ACHN (cell line): Measurements from ENCODE around the gene SH3BP2.
"Not testable (repeated sequence)": the region's sequence is repeated elsewhere in the genome, so short reads cannot be mapped to it uniquely, and the experiment has no call there.

Experiments
- DNase-seq: peaks from one replicate; pipeline ENCODE4 v3.0.0-alpha.2; 2015
- in situ Hi-C: cut with HindIII; loops from 2 replicates; pipeline ENCODE4 v1.10.0; 2017; ENCODE audit warnings: low sequenced_read_pairs, low pct_ligation_motif_present, low pct_unique_long_range_greater_than_20kb

The SH3BP2 gene

GRCh38 chr4:2761035-2761923 is 31.6 kb upstream of the SH3BP2 start:
- no peak for DNase-seq
- in situ Hi-C loops = no loop called here

- DNase-seq = no peak
- in situ Hi-C loops = no loop called here
Measured at GRCh38 chr4:2762048-2762447, 30.8 kb upstream of the SH3BP2 start.

GRCh38 chr4:2762486-2763370 is 30.2 kb upstream of the SH3BP2 start:
- in situ Hi-C loops, DNase-seq: not testable (repeated sequence)

- in situ Hi-C loops = no loop called here
- DNase-seq = no peak
Measured at GRCh38 chr4:2763511-2763967, 29.3 kb upstream of the SH3BP2 start.

- DNase-seq = no peak
- in situ Hi-C loops = no loop called here
Measured at GRCh38 chr4:2765832-2766526, 26.9 kb upstream of the SH3BP2 start.

GRCh38 chr4:2767046-2767704 is 25.7 kb upstream of the SH3BP2 start:
- no peak for DNase-seq
- in situ Hi-C loops = no loop called here

- in situ Hi-C loops = no loop called here
- DNase-seq = no peak
Measured at GRCh38 chr4:2767705-2768074, 25.2 kb upstream of the SH3BP2 start.

GRCh38 chr4:2768124-2768523 is 24.8 kb upstream of the SH3BP2 start:
- in situ Hi-C loops = no loop called here
- DNase-seq = no peak

GRCh38 chr4:2768921-2769336 is 24.0 kb upstream of the SH3BP2 start:
- no peak for DNase-seq
- in situ Hi-C loops = no loop called here

- DNase-seq = no peak
- in situ Hi-C loops = no loop called here
Measured at GRCh38 chr4:2771264-2771663, 21.6 kb upstream of the SH3BP2 start.

- DNase-seq, in situ Hi-C loops: not testable (repeated sequence)
Measured at GRCh38 chr4:2780643-2781042, 12.2 kb upstream of the SH3BP2 start.

GRCh38 chr4:2781911-2782310 is 11.0 kb upstream of the SH3BP2 start:
- no peak for DNase-seq
- in situ Hi-C loops = no loop called here

GRCh38 chr4:2783790-2784189 is 9.1 kb upstream of the SH3BP2 start:
- no peak for DNase-seq
- in situ Hi-C loops = no loop called here

- in situ Hi-C loops = no loop called here
- no peak for DNase-seq
Measured at GRCh38 chr4:2785613-2786012, 7.3 kb upstream of the SH3BP2 start.

- in situ Hi-C loops = no loop called here
- DNase-seq = no peak
Measured at GRCh38 chr4:2786152-2786671, 6.7 kb upstream of the SH3BP2 start.

- in situ Hi-C loops = no loop called here
- DNase-seq = no peak
Measured at GRCh38 chr4:2786794-2787229, 6.1 kb upstream of the SH3BP2 start.

- DNase-seq = no peak
Measured at GRCh38 chr4:2787230-2788100, 5.4 kb upstream of the SH3BP2 start.

More at GRCh38 chr4:2787230-2788100, 5.4 kb upstream of the SH3BP2 start:
- in situ Hi-C loops = no loop called here
